DND-41 (cell line): ENCODE results near the gene CTSG.

Experiments used
- CTCF ChIP-seq: IDR thresholded peaks from 2 replicates; pipeline ENCODE4 v1.5.1; 2012; ENCODE audit warnings: borderline replicate concordance, low read length, moderate library complexity, mild to moderate bottlenecking; ENCODE audit not compliant: poor library complexity, severe bottlenecking; ENCODE audit errors: extremely low read depth
- EZH2 ChIP-seq: IDR thresholded peaks from 3 replicates; pipeline ENCODE4 v1.6.1; 2012; ENCODE audit warnings: borderline replicate concordance, low read depth, mild to moderate bottlenecking, moderate library complexity, low read length, inconsistent platforms; ENCODE audit not compliant: severe bottlenecking

GRCh38 chr14:24613747-24614146 lies 37.7 kb upstream of the CTSG start:
- no peak for TF ChIP-seq CTCF
- TF ChIP-seq EZH2: no peak
